Left lobe of liver (tissue), 2 donors: ENCODE data around the gene GLIPR1L2. TPM values are rescaled to one million over a fixed set of nuclear protein-coding genes. Genes with fewer than 3 reads are reported as not detected.

Experiments used
- ATAC-seq: fragments of 200-7000 bp; cut with Tn5 transposase; one replicate; pipeline ENCODE4 v1.9.1; 2020; ENCODE audit warnings: mild to moderate bottlenecking, moderate library complexity
- DNase-seq: peaks from one replicate; pipeline ENCODE4 v3.0.0-alpha.2; 2020; ENCODE audit warnings: low spot score
- total RNA-seq: library from RNA; stranded (reverse); gene quantifications from one replicate; pipeline ENCODE4 v1.2.1, GENCODE V29; 2021
- donor health status: DM: no; HTN: no; CAD: no; lungs with moderate emphysema.
- donor health status: DM: no; HTN: yes; CAD: no.

Gene GLIPR1L2
- total RNA-seq, 1 donor from 2014 or later = 0.28 TPM

- ATAC-seq (no peak), DNase-seq (no peak)
Measured at GRCh38 chr12:75474116-75474515, 83.2 kb downstream of the GLIPR1L2 start.

- no peak for DNase-seq
- ATAC-seq = no peak
Measured at GRCh38 chr12:75476071-75476470, 85.2 kb downstream of the GLIPR1L2 start.

GRCh38 chr12:75477137-75477536, 86.2 kb downstream of the GLIPR1L2 start:
- DNase-seq = no peak
- ATAC-seq = no peak

GRCh38 chr12:75478116-75478794, 87.4 kb downstream of the GLIPR1L2 start:
- ATAC-seq (no peak), DNase-seq (no peak)

- ATAC-seq (peak; percentile 65), DNase-seq (no peak)
Measured at GRCh38 chr12:75479963-75480461, 89.1 kb downstream of the GLIPR1L2 start.

GRCh38 chr12:75480469-75480949, 89.6 kb downstream of the GLIPR1L2 start, which contains the start of gene GLIPR1:
Gene GLIPR1, plus strand, starts transcription at chr12:75480755. Its CDS starts 126 bp downstream, at chr12:75480881.
- ATAC-seq = peak; percentile 88
- peak; percentile 66 for DNase-seq

- ATAC-seq (peak; percentile 8), DNase-seq (no peak)
Measured at GRCh38 chr12:75481013-75481705, 90.3 kb downstream of the GLIPR1L2 start.

GRCh38 chr12:75481774-75482173, 90.9 kb downstream of the GLIPR1L2 start:
- ATAC-seq = no peak
- no peak for DNase-seq

Other genes with a start within 250 kb of the GLIPR1L2 start
- 0.08 TPM for gene KCNC2, start 181.2 kb upstream of the GLIPR1L2 start, total RNA-seq
- 4.1 TPM for gene CAPS2, start 60.8 kb upstream of the GLIPR1L2 start, total RNA-seq
- not detected for gene GLIPR1L1, start 56.4 kb upstream of the GLIPR1L2 start, total RNA-seq
- 3.1 TPM for gene GLIPR1, start 89.7 kb downstream of the GLIPR1L2 start, total RNA-seq
- 18.7 TPM for gene KRR1, start 120.5 kb downstream of the GLIPR1L2 start, total RNA-seq